Immature natural killer cell (primary cell): ENCODE data around the gene UQCC2. TPM values are rescaled to one million over a fixed set of nuclear protein-coding genes. Genes with fewer than 3 reads are reported as not detected.
A peak's percentile ranks its signal among the peaks of the same experiment; 100 is the strongest.

Experiments used
- DNase-seq, 3 donors: peaks; one replicate each; pipeline ENCODE4 v3.0.0; 2022; ENCODE audit warnings: mixed read lengths in 1 of 3
- H3K27ac Mint-ChIP-seq, 6 donors: one replicate each; pipeline ENCODE4 v1.8.0; 2020; ENCODE audit warnings: mixed read lengths in 6 of 6, mild to moderate bottlenecking in 5 of 6, inconsistent platforms in 4 of 6, moderate library complexity in 3 of 6
- H3K27me3 Mint-ChIP-seq, 3 donors: one replicate each; pipeline ENCODE4 v1.8.0; 2020 to 2021; ENCODE audit warnings: low read depth in 3 of 3, mild to moderate bottlenecking in 3 of 3, mixed read lengths in 3 of 3, moderate library complexity in 3 of 3, inconsistent platforms in 1 of 3
- H3K36me3 Mint-ChIP-seq, 3 donors: one replicate each; pipeline ENCODE4 v1.8.0; 2020; ENCODE audit warnings: mixed read lengths in 3 of 3, inconsistent platforms in 2 of 3, mild to moderate bottlenecking in 2 of 3
- H3K4me1 Mint-ChIP-seq, 2 donors: one replicate each; pipeline ENCODE4 v1.8.0; 2020; ENCODE audit warnings: inconsistent platforms in 2 of 2, mild to moderate bottlenecking in 2 of 2, mixed read lengths in 2 of 2, moderate library complexity in 1 of 2
- H3K4me3 Mint-ChIP-seq, 5 donors: one replicate each; pipeline ENCODE4 v1.8.0; 2020; ENCODE audit warnings: mild to moderate bottlenecking in 5 of 5, mixed read lengths in 5 of 5, inconsistent platforms in 3 of 5, moderate library complexity in 3 of 5
- H3K9me3 Mint-ChIP-seq, 6 donors: one replicate each; pipeline ENCODE4 v1.8.0; 2020; ENCODE audit warnings: mild to moderate bottlenecking in 6 of 6, mixed read lengths in 6 of 6, inconsistent platforms in 4 of 6, moderate library complexity in 3 of 6
- polyA plus RNA-seq, 3 donors: library from polyadenylated mRNA; unstranded; fragments of 300-500 nt; fragmentation: Illumina TruSeq; gene quantifications; one replicate each; pipeline ENCODE4 v1.2.3, GENCODE V29; 2021

The UQCC2 gene
- polyA plus RNA-seq, 3 donors from 2014 or later, result 27.9 to 48.8 (median 37.4) TPM

DNA sequence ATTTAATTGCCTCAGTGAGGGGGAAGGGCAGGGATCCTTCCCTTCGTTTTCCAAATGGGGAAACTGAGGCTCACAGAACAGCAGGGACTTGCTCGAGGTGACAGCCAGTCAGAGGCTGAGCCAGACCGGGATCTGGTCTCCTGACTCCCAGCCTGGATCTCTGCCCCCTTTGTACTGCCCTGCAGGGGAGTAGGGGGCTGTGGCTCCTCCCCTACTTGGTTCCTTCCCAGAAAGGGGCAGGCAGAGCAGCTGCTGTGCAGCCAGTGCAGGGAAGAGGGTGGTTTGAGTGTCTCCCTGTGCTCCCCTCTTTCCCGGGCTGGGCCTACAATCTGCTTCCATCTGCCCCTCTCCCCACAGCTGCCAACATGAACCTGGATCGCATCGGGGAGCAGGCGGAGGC lies 37.6 kb downstream of the UQCC2 start:
- Mint-ChIP-seq H3K9me3 (no peaks in the 10 kb centered on the region), H3K4me3 (no peak overlapping the region), H3K27ac (no peak overlapping the region), H3K27me3 (peaks cover 0 to 4% (median 2%) of the 10 kb centered on the region in 3 donors), H3K36me3 (peaks cover 10 to 33% (median 19%) of the 10 kb centered on the region in 3 donors), H3K4me1 (no peaks in the 10 kb centered on the region)
- no peak for DNase-seq

GRCh38 chr6:33672808-33673207 lies 38.7 kb downstream of the UQCC2 start:
- no peak overlapping the region for H3K4me3 Mint-ChIP-seq
- H3K4me1 Mint-ChIP-seq, result no peaks in the 10 kb centered on the region
- H3K27me3 Mint-ChIP-seq, result peaks cover 0 to 1% (median 0%) of the 10 kb centered on the region in 3 donors
- peaks cover 7 to 36% (median 20%) of the 10 kb centered on the region in 3 donors for H3K36me3 Mint-ChIP-seq
- DNase-seq, result no peak
- no peaks in the 10 kb centered on the region for H3K9me3 Mint-ChIP-seq
- no peak overlapping the region for H3K27ac Mint-ChIP-seq

- Mint-ChIP-seq H3K36me3 (peaks cover 4 to 34% (median 17%) of the 10 kb centered on the region in 3 donors), H3K27ac (peak overlapping the region in 2 of 6 donors; percentile 18 to 46), H3K4me1 (no peaks in the 10 kb centered on the region), H3K9me3 (no peaks in the 10 kb centered on the region), H3K4me3 (no peak overlapping the region), H3K27me3 (no peaks in the 10 kb centered on the region)
- DNase-seq, result no peak
These were observed 39.8 kb downstream of the UQCC2 start for GRCh38 chr6:33671744-33672072.

- Mint-ChIP-seq H3K4me3 (no peak overlapping the region), H3K9me3 (no peaks in the 10 kb centered on the region), H3K27me3 (no peaks in the 10 kb centered on the region), H3K4me1 (no peaks in the 10 kb centered on the region), H3K27ac (peak overlapping the region in 1 of 6 donors; percentile 46), H3K36me3 (peaks cover 9 to 29% (median 17%) of the 10 kb centered on the region in 3 donors)
- DNase-seq, result no peak
These were observed 40.3 kb downstream of the UQCC2 start for GRCh38 chr6:33670971-33671743.

DNA sequence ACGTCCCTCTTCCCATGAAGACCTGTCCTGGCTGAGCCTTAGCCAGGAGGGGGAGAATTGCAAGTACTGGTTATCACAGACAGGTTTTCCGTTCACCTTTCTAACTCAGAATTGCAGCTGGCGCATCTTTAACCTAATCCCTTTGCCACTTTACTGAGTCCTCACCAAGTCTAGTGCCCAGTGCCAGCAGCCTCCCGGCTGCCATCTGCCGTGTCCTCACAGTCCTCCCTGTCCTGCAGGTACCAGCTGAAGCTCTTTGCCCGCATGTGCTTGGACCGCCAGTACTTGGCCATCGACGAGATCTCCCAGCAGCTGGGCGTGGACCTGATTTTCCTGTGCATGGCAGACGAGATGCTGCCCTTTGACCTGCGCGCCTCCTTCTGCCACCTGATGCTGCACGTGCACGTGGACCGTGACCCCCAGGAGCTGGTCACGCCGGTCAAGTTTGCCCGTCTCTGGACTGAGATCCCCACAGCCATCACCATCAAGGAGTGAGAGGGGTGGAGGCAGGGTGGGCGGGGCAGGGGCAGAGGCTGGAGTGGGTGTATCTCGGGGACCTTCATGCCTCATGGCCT lies 41.3 kb downstream of the UQCC2 start:
- no peak for DNase-seq
- no peaks in the 10 kb centered on the region for H3K27me3 Mint-ChIP-seq
- no peak overlapping the region for H3K27ac Mint-ChIP-seq
- no peaks in the 10 kb centered on the region for H3K4me1 Mint-ChIP-seq
- H3K4me3 Mint-ChIP-seq, result no peak overlapping the region
- peaks cover 10 to 27% (median 17%) of the 10 kb centered on the region in 3 donors for H3K36me3 Mint-ChIP-seq
- no peaks in the 10 kb centered on the region for H3K9me3 Mint-ChIP-seq

- no peak overlapping the region for H3K4me3 Mint-ChIP-seq
- H3K9me3 Mint-ChIP-seq, result no peaks in the 10 kb centered on the region
- no peak overlapping the region for H3K27ac Mint-ChIP-seq
- no peaks in the 10 kb centered on the region for H3K4me1 Mint-ChIP-seq
- no peak for DNase-seq
- H3K27me3 Mint-ChIP-seq, result no peaks in the 10 kb centered on the region
- H3K36me3 Mint-ChIP-seq, result peaks cover 10 to 26% (median 17%) of the 10 kb centered on the region in 3 donors
These were observed 42.6 kb downstream of the UQCC2 start for GRCh38 chr6:33668914-33669313.

DNA sequence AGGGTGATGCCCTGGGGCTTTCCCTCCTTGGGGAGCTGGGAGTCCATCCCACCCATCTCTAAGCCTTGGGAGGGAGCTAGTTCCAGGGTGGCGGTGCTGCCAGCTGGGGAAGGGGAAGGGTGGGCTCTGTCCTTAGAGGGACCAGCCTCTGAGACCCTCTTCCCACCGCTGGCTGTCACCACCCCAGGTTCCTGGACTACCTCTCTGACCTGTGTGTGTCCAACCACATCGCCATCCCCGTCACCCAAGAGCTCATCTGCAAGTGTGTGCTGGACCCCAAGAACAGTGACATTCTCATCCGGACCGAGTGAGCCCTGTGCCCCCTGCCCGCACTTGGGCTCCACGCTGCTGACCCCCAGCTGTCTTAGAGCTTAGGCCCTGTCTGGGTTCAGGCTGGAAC lies 43.2 kb downstream of the UQCC2 start:
- DNase-seq, result no peak
- Mint-ChIP-seq H3K4me3 (no peak overlapping the region), H3K4me1 (no peaks in the 10 kb centered on the region), H3K27me3 (no peaks in the 10 kb centered on the region), H3K27ac (peak overlapping the region in 1 of 6 donors; percentile 45), H3K9me3 (no peaks in the 10 kb centered on the region), H3K36me3 (peaks cover 10 to 28% (median 15%) of the 10 kb centered on the region in 3 donors)

DNA sequence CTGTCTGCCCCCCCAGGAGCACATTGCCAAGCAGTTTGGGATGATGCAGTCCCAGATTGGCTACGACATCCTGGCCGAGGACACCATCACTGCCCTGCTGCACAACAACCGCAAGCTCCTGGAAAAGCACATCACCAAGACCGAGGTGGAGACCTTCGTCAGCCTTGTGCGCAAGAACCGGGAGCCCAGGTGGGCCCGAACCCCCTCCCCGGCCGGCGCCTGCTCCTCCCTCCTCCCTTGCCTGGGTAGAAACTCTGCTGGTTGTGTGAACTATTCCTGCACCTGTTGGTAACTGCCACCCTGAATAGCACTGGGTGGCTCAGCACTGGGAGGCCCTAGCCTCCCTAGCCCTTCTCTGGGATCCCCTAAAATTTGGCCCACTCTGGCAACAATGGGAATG lies 43.7 kb downstream of the UQCC2 start:
- Mint-ChIP-seq H3K27me3 (no peaks in the 10 kb centered on the region), H3K9me3 (no peaks in the 10 kb centered on the region), H3K4me1 (no peaks in the 10 kb centered on the region), H3K27ac (peak overlapping the region in 1 of 6 donors; percentile 46), H3K4me3 (no peak overlapping the region), H3K36me3 (peaks cover 10 to 28% (median 15%) of the 10 kb centered on the region in 3 donors)
- no peak for DNase-seq

GRCh38 chr6:33667072-33667471 lies 44.4 kb downstream of the UQCC2 start:
- Mint-ChIP-seq H3K27me3 (no peaks in the 10 kb centered on the region), H3K27ac (no peak overlapping the region), H3K4me3 (no peak overlapping the region), H3K9me3 (no peaks in the 10 kb centered on the region), H3K36me3 (peaks cover 10 to 28% (median 15%) of the 10 kb centered on the region in 3 donors), H3K4me1 (no peaks in the 10 kb centered on the region)
- no peak for DNase-seq

GRCh38 chr6:33665957-33666356 lies 45.5 kb downstream of the UQCC2 start:
- H3K27me3 Mint-ChIP-seq, result no peaks in the 10 kb centered on the region
- no peak overlapping the region for H3K27ac Mint-ChIP-seq
- H3K36me3 Mint-ChIP-seq, result peaks cover 6 to 24% (median 18%) of the 10 kb centered on the region in 3 donors
- no peak for DNase-seq
- no peaks in the 10 kb centered on the region for H3K9me3 Mint-ChIP-seq
- H3K4me1 Mint-ChIP-seq, result no peaks in the 10 kb centered on the region
- H3K4me3 Mint-ChIP-seq, result no peak overlapping the region

- Mint-ChIP-seq H3K27ac (peak overlapping the region in 1 of 6 donors; percentile 3), H3K27me3 (no peaks in the 10 kb centered on the region), H3K4me3 (no peak overlapping the region), H3K4me1 (no peaks in the 10 kb centered on the region), H3K9me3 (no peaks in the 10 kb centered on the region), H3K36me3 (peaks cover 10 to 26% (median 19%) of the 10 kb centered on the region in 3 donors)
- DNase-seq, result no peak
These were observed 46.9 kb downstream of the UQCC2 start for GRCh38 chr6:33664506-33665057.

DNA sequence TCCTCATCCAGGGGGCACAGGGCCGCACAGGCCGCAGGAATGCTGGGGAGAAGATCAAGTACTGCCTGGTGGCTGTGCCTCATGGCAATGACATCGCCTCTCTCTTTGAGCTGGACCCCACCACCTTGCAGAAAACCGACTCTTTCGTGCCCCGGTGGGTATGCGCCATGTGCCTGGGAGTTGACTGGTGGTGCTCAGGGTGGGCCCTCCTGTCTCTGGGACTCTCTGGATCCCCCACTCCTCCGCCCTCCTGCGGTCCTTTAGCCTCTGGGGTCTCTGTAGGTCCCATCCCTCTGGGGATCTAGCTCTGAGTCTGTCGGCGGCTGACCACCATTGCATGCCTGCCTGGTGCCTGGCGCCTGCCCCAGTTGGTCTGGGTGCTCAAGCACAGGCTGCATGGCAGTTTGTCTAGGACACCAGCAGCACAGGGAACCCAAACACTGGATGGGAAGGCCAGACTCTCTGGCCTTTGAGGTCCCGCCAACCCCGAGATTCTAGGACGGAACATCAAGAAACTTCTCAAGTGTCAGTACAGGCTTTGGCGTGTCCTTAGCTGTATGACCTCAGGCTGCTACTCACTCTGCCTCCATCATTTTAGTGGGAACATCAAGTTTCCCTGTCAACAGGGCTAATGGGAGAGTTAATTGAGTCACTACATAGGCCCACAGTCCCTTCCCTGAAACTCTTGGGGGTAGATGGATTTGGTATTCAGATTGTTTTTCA lies 47.6 kb downstream of the UQCC2 start:
- peak overlapping the region in 1 of 6 donors; percentile 3 for H3K27ac Mint-ChIP-seq
- DNase-seq, result no peak
- H3K36me3 Mint-ChIP-seq, result peaks cover 10 to 21% (median 17%) of the 10 kb centered on the region in 3 donors
- H3K4me3 Mint-ChIP-seq, result no peak overlapping the region
- no peaks in the 10 kb centered on the region for H3K27me3 Mint-ChIP-seq
- H3K4me1 Mint-ChIP-seq, result no peaks in the 10 kb centered on the region
- H3K9me3 Mint-ChIP-seq, result no peaks in the 10 kb centered on the region

DNA sequence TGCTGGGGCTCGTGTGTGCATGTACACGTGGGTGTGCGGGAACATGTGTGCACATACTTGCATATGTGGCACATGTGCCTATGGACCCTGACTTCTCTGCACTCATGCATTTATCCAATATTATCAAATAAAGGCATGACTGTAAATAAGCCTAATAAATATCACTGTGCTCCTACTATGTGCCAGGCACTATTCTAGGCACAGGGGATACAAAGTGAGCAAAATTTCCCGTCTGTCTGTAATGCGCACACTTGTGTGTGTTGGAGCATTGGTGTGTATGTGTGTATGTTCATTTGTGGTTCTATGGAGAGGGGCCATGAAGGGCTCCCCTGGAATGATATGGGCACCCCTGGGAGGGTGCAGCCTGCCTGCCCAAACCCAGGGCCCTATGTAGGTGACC lies 48.5 kb downstream of the UQCC2 start:
- Mint-ChIP-seq H3K27me3 (no peaks in the 10 kb centered on the region), H3K4me3 (no peak overlapping the region), H3K27ac (peak overlapping the region in 1 of 6 donors; percentile 53), H3K9me3 (no peaks in the 10 kb centered on the region), H3K36me3 (peaks cover 10 to 18% (median 14%) of the 10 kb centered on the region in 3 donors), H3K4me1 (no peaks in the 10 kb centered on the region)
- no peak for DNase-seq

DNA sequence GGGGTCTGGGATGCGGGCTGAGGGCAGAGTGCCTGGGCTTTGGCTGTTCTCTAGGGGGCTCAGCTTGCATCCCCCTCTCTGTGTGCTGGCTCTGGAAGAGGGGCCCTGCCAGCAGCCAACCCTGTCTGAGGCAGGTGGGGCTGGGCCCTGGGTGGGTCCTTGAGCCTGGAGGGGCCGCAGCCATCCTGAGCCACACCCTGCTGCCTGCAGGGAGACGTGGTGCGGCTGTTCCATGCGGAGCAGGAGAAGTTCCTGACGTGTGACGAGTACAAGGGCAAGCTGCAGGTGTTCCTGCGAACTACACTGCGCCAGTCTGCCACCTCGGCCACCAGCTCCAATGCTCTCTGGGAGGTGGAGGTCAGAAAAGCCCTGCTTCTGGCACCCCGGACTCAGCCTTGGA lies 49.2 kb downstream of the UQCC2 start:
- Mint-ChIP-seq H3K9me3 (no peaks in the 10 kb centered on the region), H3K27me3 (no peaks in the 10 kb centered on the region), H3K4me1 (no peaks in the 10 kb centered on the region), H3K36me3 (peaks cover 10 to 21% (median 11%) of the 10 kb centered on the region in 3 donors), H3K27ac (no peak overlapping the region), H3K4me3 (no peak overlapping the region)
- no peak for DNase-seq
